Mucosa of gallbladder (tissue), 1 donor: Measurements from ENCODE around the gene SLC22A23. TPM values are rescaled to one million over a fixed set of nuclear protein-coding genes. Genes with fewer than 3 reads are reported as not detected.

Experiments used
- DNase-seq: peaks from one replicate; pipeline ENCODE4 v3.0.0-alpha.2; 2020; ENCODE audit warnings: low spot score
- total RNA-seq: library from RNA; stranded (reverse); gene quantifications from one replicate; pipeline ENCODE4 v1.2.1, GENCODE V29; 2021
- donor health status: DM: no; HTN: no; CAD: no.

SLC22A23 gene
- total RNA-seq, 1 donor from 2014 or later = 46.0 TPM

- DNase-seq = no peak
Measured at GRCh38 chr6:3355011-3355357, 101.9 kb downstream of the SLC22A23 start.

DNA sequence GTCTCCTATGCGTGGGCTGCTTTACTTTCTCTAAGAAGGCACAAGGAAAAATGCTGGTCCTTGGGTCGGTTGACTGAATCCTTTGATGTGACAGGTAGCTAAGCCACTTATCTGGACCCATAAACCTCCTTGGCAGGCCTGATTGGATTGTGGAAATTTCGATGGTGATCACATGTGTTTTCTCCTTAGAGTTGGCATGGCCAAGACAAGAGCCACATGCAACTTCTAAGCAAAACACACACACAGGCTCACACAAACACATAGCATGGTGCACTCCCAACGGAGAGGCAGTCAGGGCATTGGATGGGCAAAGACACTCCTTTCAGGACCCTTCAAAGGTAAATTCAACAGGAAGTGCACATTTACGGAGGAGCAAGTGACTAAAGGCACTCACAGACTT, 102.9 kb downstream of the SLC22A23 start:
- DNase-seq = no peak

DNA sequence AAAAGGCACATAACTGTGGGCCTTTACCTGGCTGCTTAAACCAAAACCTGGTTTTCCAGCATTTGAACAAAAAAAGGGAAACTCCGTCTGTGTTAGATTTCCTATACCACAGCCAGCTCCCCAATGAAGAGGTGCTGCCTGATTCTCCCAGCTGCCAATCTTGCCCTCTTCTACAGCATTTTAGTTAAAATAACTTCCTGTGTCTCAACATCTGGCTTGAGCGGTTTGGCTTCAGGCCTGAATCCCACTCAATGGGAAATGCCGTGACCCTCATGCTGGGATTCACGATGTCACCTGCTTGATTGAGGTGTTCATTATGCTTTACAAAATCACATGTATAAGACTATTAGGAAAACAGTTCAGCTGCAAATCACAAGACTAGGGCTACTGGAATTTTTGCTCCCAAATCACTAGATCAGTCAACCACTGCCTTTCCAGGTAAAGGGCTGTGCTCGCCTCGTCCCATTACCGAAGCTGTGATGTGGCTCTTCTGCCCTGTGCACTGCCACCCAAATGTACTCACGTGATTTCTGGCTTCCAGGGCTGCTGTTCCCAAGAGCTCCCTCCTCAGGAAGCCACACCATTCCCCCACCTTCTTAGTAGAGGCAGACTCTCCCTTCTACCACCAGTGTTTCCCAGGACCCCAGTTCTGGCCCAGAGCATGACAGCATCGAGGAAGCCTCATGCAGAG, 103.5 kb downstream of the SLC22A23 start:
- DNase-seq = no peak

- DNase-seq = no peak
Measured at GRCh38 chr6:3352678-3353077, 104.2 kb downstream of the SLC22A23 start.

- DNase-seq = no peak
Measured at GRCh38 chr6:3351829-3352524, 104.9 kb downstream of the SLC22A23 start.

GRCh38 chr6:3351105-3351676, 105.7 kb downstream of the SLC22A23 start:
- DNase-seq = no peak

DNA sequence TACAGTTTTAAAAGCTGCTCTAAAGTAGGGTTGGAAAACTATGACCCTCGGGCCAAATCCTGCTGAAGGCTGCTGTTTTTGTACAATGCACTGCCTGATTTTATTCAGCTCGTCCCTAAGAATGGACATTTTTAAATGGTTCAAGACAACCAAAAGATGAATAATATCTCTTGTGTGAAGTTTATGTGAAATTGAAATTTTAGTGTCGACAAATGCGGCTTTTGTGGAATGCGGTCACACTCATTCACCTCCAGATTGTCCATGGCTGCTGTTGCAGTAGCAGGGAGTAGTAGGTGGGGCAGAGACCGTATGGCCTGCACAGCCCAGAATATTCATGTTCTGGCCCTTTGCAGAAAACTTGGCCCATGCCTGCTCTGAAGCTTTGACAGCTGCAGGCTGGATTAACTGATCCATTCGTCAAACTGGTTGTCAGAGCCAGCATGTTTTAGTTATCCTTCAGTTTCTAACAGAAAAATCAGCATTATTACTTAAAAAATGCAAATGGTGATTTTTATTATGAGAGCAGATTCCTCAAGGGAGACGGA, 106.5 kb downstream of the SLC22A23 start:
- no peak for DNase-seq

- no peak for DNase-seq
Measured at GRCh38 chr6:3349388-3350251, 107.2 kb downstream of the SLC22A23 start.

GRCh38 chr6:3348821-3349220, 108.0 kb downstream of the SLC22A23 start:
- DNase-seq = no peak

DNA sequence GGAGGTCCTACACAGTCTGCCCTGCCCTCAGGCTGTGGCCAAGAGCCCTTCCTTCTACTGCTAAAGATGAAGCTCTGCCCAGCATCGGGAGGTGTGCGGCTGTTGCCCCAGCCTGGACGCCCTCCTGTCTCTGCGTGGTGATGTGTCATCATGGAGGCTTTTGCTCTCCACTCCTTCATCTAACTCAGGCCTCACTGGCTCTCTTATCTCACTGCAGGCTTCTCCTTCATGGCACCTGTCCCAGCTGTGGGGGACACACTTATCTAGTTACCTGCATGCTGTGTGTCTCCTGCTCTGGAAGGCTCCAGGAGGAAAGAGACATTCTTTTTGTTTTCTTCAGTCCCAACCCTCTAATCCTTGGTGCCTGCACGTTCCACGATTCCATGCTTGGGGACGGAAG, 109.0 kb downstream of the SLC22A23 start:
- no peak for DNase-seq

- no peak for DNase-seq
Measured at GRCh38 chr6:3347247-3347646, 109.6 kb downstream of the SLC22A23 start.

DNA sequence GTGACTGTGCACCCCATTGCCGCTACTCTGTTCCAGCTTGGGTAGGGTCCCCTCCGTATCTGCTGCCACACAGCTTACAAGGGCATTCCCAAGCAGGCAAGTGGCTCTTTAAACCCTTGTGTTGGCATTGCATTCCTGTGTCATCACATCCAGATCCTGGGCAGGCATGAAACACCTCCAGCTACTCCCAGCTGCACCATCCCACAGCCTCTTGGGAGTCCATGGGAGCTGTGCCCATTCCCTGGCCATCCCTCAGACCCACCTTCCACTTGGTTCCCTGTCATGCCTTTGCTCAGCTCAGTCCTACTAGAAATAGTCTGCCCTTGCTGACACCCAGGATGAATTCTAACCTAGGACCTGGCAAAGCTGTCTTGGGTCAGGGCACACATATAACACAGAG, 110.4 kb downstream of the SLC22A23 start:
- DNase-seq = no peak

- DNase-seq = no peak
Measured at GRCh38 chr6:3345836-3346235, 111.0 kb downstream of the SLC22A23 start.

DNA sequence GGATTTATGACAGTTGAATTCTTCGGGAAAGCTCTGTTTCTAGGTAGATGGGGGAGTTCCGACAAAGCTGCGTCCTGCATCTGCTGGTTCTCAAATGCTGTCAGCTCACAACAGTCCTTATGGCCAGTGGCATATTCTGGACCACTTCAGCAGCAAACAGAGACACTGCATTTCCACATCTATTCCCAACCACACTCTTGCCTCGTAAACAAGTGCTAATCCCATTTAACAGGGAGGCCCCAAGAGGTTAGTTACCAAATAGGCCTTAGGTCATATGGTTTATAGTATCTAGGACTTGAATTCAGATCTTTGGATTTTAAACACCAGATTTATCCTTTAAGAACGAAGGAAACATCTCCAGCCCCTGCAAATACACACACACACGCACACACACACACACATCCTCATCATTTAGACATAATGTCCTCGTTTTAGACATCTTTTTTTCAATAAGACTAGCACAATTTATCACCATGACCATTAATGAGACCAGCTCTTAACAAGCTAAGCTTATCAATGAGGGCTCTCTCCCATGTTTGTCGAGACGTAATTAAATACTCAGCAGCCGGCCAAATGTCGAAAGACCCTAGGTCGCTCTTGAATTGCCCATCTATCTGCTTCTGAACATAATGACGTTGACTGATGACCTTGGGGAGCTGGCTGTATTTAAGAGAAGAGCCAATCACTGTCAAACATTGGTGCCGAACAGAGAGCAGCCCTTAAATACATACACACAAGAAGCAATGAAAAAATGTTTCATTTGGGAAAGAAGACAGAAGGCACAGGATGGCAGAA, 113.6 kb downstream of the SLC22A23 start:
- no peak for DNase-seq

GRCh38 chr6:3341467-3341866, 115.4 kb downstream of the SLC22A23 start:
- no peak for DNase-seq

DNA sequence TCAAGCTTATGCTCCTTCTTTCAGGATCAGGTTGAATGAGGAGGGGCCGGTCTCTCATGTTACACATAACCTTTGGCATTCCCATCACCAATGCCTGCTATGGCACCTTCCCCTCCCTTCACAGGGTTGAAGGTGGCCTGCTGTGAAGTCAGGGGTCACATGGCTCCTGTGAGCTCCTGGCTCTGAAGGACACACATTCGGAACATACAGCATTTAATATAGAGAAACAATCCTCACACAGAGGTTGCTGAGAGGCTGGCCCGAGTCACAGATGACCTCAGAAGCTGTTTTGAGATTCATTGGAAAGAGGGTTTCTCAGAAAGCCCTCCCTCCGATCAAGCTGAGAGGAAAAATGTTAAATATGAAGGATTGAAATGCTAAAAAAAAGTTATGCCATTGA, 116.0 kb downstream of the SLC22A23 start:
- DNase-seq = no peak

DNA sequence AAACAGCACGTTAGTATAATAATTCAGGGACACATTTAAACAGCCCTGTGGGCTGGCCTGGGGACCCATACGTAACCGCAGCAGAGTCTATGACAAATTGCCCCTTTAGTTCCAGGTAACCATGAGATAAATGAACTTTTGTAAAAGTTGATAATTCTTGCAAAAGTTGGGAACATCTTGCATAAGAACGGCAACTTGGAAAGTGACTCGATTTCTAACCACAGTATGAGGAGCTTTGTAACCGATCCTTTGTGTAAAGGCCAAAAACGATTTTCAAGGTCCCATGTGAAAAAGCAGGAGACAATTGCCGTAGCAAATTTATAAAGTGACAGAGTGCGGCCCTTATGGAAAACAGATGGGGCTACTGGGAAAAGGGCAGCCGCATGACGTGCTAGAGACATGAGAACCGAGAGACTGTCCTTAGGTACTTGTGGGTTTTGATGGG, 116.5 kb downstream of the SLC22A23 start:
- no peak for DNase-seq

GRCh38 chr6:3339811-3340210, 117.0 kb downstream of the SLC22A23 start:
- no peak for DNase-seq

GRCh38 chr6:3337521-3338350, 119.1 kb downstream of the SLC22A23 start:
- no peak for DNase-seq

- DNase-seq = no peak
Measured at GRCh38 chr6:3336859-3337515, 119.9 kb downstream of the SLC22A23 start.
